Body of pancreas (tissue), 4 donors: Measurements from ENCODE around the gene DEPDC4.

Source experiments
- POLR2A ChIP-seq, 3 donors: fragments of 450-650 bp; IDR thresholded peaks; one replicate each; pipeline ENCODE4 v1.6.1; 2016; ENCODE audit warnings: antibody characterized with exemption in 3 of 3, mild to moderate bottlenecking in 2 of 3
- TF ChIP-seq, protein P1 (sequence below), 7 experiments: fragments of 450-650 bp in 4 of 7; fragments of 200-600 bp in 3 of 7; sonication (generic) in 3 of 7; IDR thresholded peaks; one replicate each; pipeline ENCODE4 v1.5.1; 2016 to 2019; ENCODE audit warnings: antibody characterized with exemption in 7 of 7

DNA sequence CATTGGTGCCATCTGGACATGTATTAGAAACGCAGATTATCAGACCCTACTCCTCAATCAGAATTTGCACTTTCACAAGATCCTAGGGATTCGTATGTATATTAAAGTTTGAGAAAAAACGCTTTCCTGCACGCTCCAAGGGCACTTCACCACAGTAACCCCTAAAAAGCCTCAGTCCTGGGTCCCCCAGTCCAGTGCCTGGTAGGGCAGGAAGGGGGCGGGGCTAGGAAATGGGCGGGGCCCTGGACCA is 369 bp downstream of the DEPDC4 start:
- TF ChIP-seq, protein P1, sequence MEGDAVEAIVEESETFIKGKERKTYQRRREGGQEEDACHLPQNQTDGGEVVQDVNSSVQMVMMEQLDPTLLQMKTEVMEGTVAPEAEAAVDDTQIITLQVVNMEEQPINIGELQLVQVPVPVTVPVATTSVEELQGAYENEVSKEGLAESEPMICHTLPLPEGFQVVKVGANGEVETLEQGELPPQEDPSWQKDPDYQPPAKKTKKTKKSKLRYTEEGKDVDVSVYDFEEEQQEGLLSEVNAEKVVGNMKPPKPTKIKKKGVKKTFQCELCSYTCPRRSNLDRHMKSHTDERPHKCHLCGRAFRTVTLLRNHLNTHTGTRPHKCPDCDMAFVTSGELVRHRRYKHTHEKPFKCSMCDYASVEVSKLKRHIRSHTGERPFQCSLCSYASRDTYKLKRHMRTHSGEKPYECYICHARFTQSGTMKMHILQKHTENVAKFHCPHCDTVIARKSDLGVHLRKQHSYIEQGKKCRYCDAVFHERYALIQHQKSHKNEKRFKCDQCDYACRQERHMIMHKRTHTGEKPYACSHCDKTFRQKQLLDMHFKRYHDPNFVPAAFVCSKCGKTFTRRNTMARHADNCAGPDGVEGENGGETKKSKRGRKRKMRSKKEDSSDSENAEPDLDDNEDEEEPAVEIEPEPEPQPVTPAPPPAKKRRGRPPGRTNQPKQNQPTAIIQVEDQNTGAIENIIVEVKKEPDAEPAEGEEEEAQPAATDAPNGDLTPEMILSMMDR (IDR thresholded peaks at IDR 0.05), result no peak
- TF ChIP-seq POLR2A (IDR thresholded peaks at IDR 0.05), result no peak
